Measurements from ENCODE around the gene RELCH. TPM values are rescaled to one million over a fixed set of nuclear protein-coding genes. Genes with fewer than 3 reads are reported as not detected.

RELCH gene
- total and polyA plus RNA-seq, 10 of the 15 experiments (the other 5 are each of a cell fraction or from before 2014, with no cell fraction given) = 3.1 to 23.6 (median 14.5) TPM

- TF ChIP-seq MLLT1 (IDR thresholded peaks at IDR 0.05) = no peak
- no peak for TF ChIP-seq SUPT20H (IDR thresholded peaks at IDR 0.05; ENCODE audit: borderline replicate concordance, control insufficient read depth, low read depth, low read length)
These were observed 139.0 kb downstream of the RELCH start (continued) for GRCh38 chr18:62325806-62326645.

- ATAC-seq = no peak
- in situ Hi-C loops (cut with MboI) = no loop called here
These were observed 139.7 kb downstream of the RELCH start for GRCh38 chr18:62326646-62327348.

More at GRCh38 chr18:62326646-62327348, 139.7 kb downstream of the RELCH start:
- no peak for DNase-seq (ENCODE audit: low read depth, low spot score)
- intact Hi-C loops (cut with micrococcal nuclease; ENCODE audit: unreplicated experiment) = loop anchor here (2.0 to 10.0 kb wide), 4 partner anchors 46 to 258 kb away; partner anchors contain the start of genes PIGN, RELCH and ZCCHC2
- no peaks in the 10 kb centered on the region for H4K20me1 ChIP-seq (ENCODE audit: control insufficient read depth, insufficient read depth)
- H3K4me1 ChIP-seq (ENCODE audit: control insufficient read depth, insufficient read depth, low read length) = peaks cover 15% of the 10 kb centered on the region
- H3K36me3 ChIP-seq (ENCODE audit: control insufficient read depth in 2 of 2, insufficient read depth in 2 of 2, low read length in 1 of 2) = no peaks in the 10 kb centered on the region
- H3K27me3 ChIP-seq (replicated peaks in 1 of 2; ENCODE audit: control insufficient read depth in 2 of 2, insufficient read depth in 2 of 2, low read length in 1 of 2) = peaks cover 0 to 13% of the 10 kb centered on the region in 2 experiments; a peak in 1 of 4 replicates
- H3K4me2 ChIP-seq (ENCODE audit: control insufficient read depth, insufficient read depth) = peak overlapping the region; percentile 100; the same call in 1 of the 2 replicates
- peak; percentile 85 for TF ChIP-seq MEF2B (IDR thresholded peaks at IDR 0.05; ENCODE audit: partially characterized antibody, poor library complexity, severe bottlenecking)
- TF ChIP-seq MTA3 (IDR thresholded peaks at IDR 0.05; ENCODE audit: borderline replicate concordance, low read length) = no peak
- TF ChIP-seq TBL1XR1 (IDR thresholded peaks at IDR 0.05; ENCODE audit: low read depth, low read length) = no peak
- TF ChIP-seq GATAD2B (conservative IDR thresholded peaks at IDR 0.05; ENCODE audit: low read depth) = peak; percentile 71; the same call in 1 of the 2 replicates
- TF ChIP-seq ATF3 (IDR thresholded peaks at IDR 0.05; ENCODE audit: borderline replicate concordance, extremely low read depth, low read depth, low read length) = no peak
- BruUV-seq (replicated peaks) = no TSS peak
- WGBS (ENCODE audit: insufficient coverage, insufficient replicate concordance, low lambda C conversion rate, missing lambda C conversion rate) = 38% methylated on average over 12 of the region's 12 CpGs
- SMC1A ChIA-PET (ENCODE audit: uncharacterized antibody, unreplicated experiment) = interaction anchor here (0.9 to 2.2 kb wide), 3 partner anchors 17 to 99 kb away, joined by 3 to 9 read pairs (median 3); no protein-coding TSS in a partner anchor
- POLR2A ChIA-PET = no interaction called here
- no peaks in the 10 kb centered on the region for H3K9me3 ChIP-seq (replicated peaks; ENCODE audit: control insufficient read depth, insufficient read depth, low read length)
- H3K4me3 ChIP-seq = no peak overlapping the region; the same call in 1 of the 2 replicates
- no peak overlapping the region for H2AFZ ChIP-seq (ENCODE audit: control insufficient read depth, low read depth, low read length)
- no peaks in the 10 kb centered on the region for H3K79me2 ChIP-seq (ENCODE audit: control insufficient read depth, insufficient read depth, low read length)
- CTCF ChIA-PET = interaction anchor here (0.6 to 3.6 kb wide), 6 partner anchors 11 to 257 kb away, joined by 3 to 21 read pairs (median 4); no protein-coding TSS in a partner anchor
- no peak overlapping the region for H3K9ac ChIP-seq (ENCODE audit: control insufficient read depth, insufficient read depth, low read length)
- no peak overlapping the region for H3K27ac ChIP-seq (ENCODE audit: control insufficient read depth, insufficient read depth)
- no peak for FAIRE-seq
- RAD21 ChIA-PET (ENCODE audit: unreplicated experiment) = interaction anchor here (1.3 to 1.6 kb wide), 3 partner anchors 12 to 246 kb away, joined by 3 to 4 read pairs (median 3); no protein-coding TSS in a partner anchor
